WI38 (cell line): Measurements from ENCODE around the gene SLC13A3.

Experiments
- H3K4me3 ChIP-seq: 2 replicates; pipeline ENCODE4 v1.5.1; 2011; ENCODE audit warnings: low read depth, mild to moderate bottlenecking, control low read depth, low read length
- CTCF ChIP-seq: IDR thresholded peaks from 2 replicates; pipeline ENCODE4 v1.5.1; 2012; ENCODE audit warnings: low read depth, mild to moderate bottlenecking, control low read depth, low read length

The SLC13A3 gene

GRCh38 chr20:46609043-46609442 is 42.2 kb downstream of the SLC13A3 start:
- no peak overlapping the region for H3K4me3 ChIP-seq
- no peak for TF ChIP-seq CTCF

- TF ChIP-seq CTCF: no peak
- H3K4me3 ChIP-seq: no peak overlapping the region
Observed at GRCh38 chr20:46607849-46608497, 43.3 kb downstream of the SLC13A3 start.

DNA sequence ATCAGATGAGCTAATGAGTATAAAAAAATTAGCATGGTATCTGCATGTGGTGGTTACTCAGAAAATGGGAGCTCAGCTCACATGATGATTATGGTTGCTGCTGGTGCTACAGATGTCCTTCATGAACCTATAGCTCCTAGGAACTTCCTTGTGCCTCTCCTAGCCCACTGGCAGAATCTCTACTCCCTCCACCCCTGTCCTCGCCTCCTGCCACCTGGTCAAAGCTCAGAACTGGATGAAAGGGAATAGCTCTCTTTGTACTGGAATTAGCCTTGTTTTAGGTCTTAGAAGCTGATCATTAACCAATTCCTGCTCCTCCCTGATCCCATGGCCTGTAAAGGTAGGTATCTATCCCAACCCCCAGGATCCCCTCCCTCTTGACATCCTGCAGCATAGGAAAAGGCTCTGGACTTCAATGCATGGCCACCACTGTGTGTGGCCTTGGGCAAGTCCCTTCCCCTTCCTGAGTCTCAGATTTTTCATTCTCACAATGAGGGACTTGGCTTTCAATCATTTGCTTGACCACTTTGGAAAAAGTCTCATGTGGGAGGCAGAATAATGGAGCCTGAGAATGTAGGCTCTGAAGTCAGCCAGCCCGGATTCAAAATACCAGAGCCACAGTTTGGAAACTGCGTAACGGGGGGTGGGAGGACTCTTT is 43.9 kb downstream of the SLC13A3 start:
- TF ChIP-seq CTCF: no peak
- no peak overlapping the region for H3K4me3 ChIP-seq

DNA sequence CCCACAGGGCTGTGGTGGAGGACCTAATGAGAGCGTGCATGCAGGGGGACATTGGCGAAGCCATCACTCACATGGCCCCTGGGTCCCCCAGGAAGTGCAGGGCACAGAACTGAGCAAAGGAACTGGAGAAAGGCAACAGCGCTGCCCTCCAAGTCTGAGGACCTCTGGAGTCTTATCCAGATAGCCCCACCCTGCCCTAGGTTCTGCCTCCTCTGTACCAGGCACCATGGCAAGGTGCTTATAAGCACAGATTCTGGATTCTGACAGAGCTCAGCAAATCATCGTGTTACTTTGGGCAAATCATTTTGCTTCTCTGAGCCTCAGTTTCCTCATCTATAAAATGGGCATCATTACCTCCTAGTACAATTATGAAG is 44.5 kb downstream of the SLC13A3 start:
- no peak overlapping the region for H3K4me3 ChIP-seq
- no peak for TF ChIP-seq CTCF

DNA sequence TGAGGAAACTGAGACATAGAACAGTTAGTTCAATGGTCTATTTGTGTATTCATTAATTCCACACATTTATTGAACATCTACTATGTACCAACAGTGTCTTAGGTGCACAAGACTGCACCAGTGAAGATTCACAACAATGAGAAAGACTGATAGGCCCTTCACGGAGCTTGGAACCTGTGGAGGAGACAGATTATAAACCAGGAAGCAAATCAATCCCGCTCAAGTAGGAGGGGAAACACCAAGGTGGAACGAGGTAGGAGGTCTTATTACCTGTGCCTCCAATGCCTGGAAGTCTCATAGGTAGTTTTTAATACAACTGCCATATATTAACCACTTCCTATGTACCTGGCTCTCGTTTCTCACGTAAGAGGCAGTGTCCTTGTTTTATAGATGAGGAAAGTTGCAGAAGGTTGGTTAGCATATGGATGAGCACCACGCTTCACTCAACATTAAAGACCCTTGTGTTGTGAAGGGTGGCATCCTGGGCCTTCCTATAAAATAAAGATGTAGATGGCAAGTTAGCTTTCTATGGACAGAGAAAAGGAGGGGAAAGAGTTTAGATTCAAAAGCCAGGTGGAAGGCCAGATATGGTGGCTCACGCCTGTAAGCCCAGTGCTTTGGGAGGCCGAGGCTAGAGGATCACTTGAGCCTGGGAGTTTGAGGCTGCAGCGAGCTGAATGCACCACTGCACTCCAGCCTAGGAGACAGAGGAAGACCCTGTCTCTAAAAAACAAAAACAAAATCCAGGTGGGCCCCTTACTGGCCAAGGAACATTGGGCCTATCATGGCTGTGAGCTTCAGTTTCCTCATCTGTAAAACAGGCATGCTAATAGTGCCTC is 45.1 kb downstream of the SLC13A3 start:
- no peak for TF ChIP-seq CTCF
- H3K4me3 ChIP-seq: no peak overlapping the region

- H3K4me3 ChIP-seq: no peak overlapping the region
- no peak for TF ChIP-seq CTCF
Observed at GRCh38 chr20:46605181-46605580, 46.1 kb downstream of the SLC13A3 start.
